DND-41 (cell line): Measurements from ENCODE around the gene TSPAN5.

Source experiments
- ATAC-seq: fragments of 200-7000 bp; cut with Tn5 transposase; 3 replicates; pipeline ENCODE4 v1.9.1; 2021; ENCODE audit warnings: low read depth; ENCODE audit not compliant: insufficient read depth
- DNase-seq: peaks from one replicate; pipeline ENCODE4 v3.0.0-alpha.2; 2020
- H2AFZ ChIP-seq: 2 replicates; pipeline ENCODE4 v1.6.0; 2012; ENCODE audit warnings: low read depth, low read length
- H3K27ac ChIP-seq: 2 replicates; pipeline ENCODE4 v1.5.1; 2012; ENCODE audit warnings: low read length, inconsistent platforms
- H3K27me3 ChIP-seq: fragments of 200-600 bp; sonication (generic); 2 replicates; pipeline ENCODE4 v1.6.0; 2012; ENCODE audit warnings: low read length, mild to moderate bottlenecking, inconsistent platforms; ENCODE audit not compliant: insufficient read depth, poor library complexity
- H3K36me3 ChIP-seq: 2 replicates; pipeline ENCODE4 v1.5.1; 2012; ENCODE audit warnings: low read length, inconsistent platforms; ENCODE audit not compliant: insufficient read depth
- H3K4me1 ChIP-seq: 2 replicates; pipeline ENCODE4 v1.5.1; 2012; ENCODE audit warnings: mild to moderate bottlenecking, low read length; ENCODE audit not compliant: insufficient read depth
- H3K4me2 ChIP-seq: 2 replicates; pipeline ENCODE4 v1.6.0; 2012; ENCODE audit warnings: mild to moderate bottlenecking, moderate library complexity, low read length, inconsistent platforms; ENCODE audit not compliant: insufficient read depth
- H3K4me3 ChIP-seq, 2 experiments: fragments of 200-600 bp in 1 of 2; shearing (Covaris generic) in 1 of 2; 2 replicates each; pipeline ENCODE4 v1.5.1; 2012 to 2016; ENCODE audit warnings: inconsistent platforms in 2 of 2, low read length in 2 of 2, mild to moderate bottlenecking in 2 of 2, low read depth in 1 of 2, moderate library complexity in 1 of 2
- H3K79me2 ChIP-seq: 2 replicates; pipeline ENCODE4 v1.6.0; 2012; ENCODE audit warnings: low read length, inconsistent platforms; ENCODE audit not compliant: insufficient read depth
- H3K9ac ChIP-seq: 2 replicates; pipeline ENCODE4 v1.6.0; 2012; ENCODE audit warnings: low read depth, mild to moderate bottlenecking, inconsistent platforms, low read length, moderate library complexity
- H3K9me3 ChIP-seq: 2 replicates; pipeline ENCODE4 v1.5.1; 2012; ENCODE audit warnings: low read length, moderate library complexity, mild to moderate bottlenecking, inconsistent platforms; ENCODE audit not compliant: insufficient read depth, severe bottlenecking
- H4K20me1 ChIP-seq: 2 replicates; pipeline ENCODE4 v1.6.0; 2012; ENCODE audit warnings: low read length; ENCODE audit not compliant: insufficient read depth
- CTCF ChIP-seq: IDR thresholded peaks from 2 replicates; pipeline ENCODE4 v1.5.1; 2012; ENCODE audit warnings: borderline replicate concordance, low read length, moderate library complexity, mild to moderate bottlenecking; ENCODE audit not compliant: poor library complexity, severe bottlenecking; ENCODE audit errors: extremely low read depth
- EZH2 ChIP-seq: IDR thresholded peaks from 3 replicates; pipeline ENCODE4 v1.6.1; 2012; ENCODE audit warnings: borderline replicate concordance, low read depth, mild to moderate bottlenecking, moderate library complexity, low read length, inconsistent platforms; ENCODE audit not compliant: severe bottlenecking

TSPAN5 gene

GRCh38 chr4:98584265-98584664 lies 74.1 kb downstream of the TSPAN5 start:
- no peak overlapping the region for H3K4me2 ChIP-seq
- no peaks in the 10 kb centered on the region for H3K79me2 ChIP-seq

GRCh38 chr4:98583265-98583664 lies 75.1 kb downstream of the TSPAN5 start:
- H3K36me3 ChIP-seq: no peaks in the 10 kb centered on the region
- no peaks in the 10 kb centered on the region for H4K20me1 ChIP-seq
- no peaks in the 10 kb centered on the region for H3K27me3 ChIP-seq
- H3K9me3 ChIP-seq: no peaks in the 10 kb centered on the region
- H3K4me1 ChIP-seq: no peaks in the 10 kb centered on the region
- H2AFZ ChIP-seq: no peak overlapping the region
- H3K4me3 ChIP-seq: no peak overlapping the region
- no peaks in the 10 kb centered on the region for H3K79me2 ChIP-seq
- DNase-seq (no peak), ATAC-seq (no peak)
- H3K27ac ChIP-seq: no peak overlapping the region
- no peak overlapping the region for H3K9ac ChIP-seq
- no peak overlapping the region for H3K4me2 ChIP-seq
- TF ChIP-seq EZH2 (no peak), CTCF (no peak)

More at GRCh38 chr4:98584265-98584664, 74.1 kb downstream of the TSPAN5 start:
- Histone ChIP-seq H3K4me1 (no peaks in the 10 kb centered on the region), H3K9ac (no peak overlapping the region), H3K27me3 (no peaks in the 10 kb centered on the region), H3K4me3 (no peak overlapping the region), H3K9me3 (no peaks in the 10 kb centered on the region), H3K27ac (no peak overlapping the region), H3K36me3 (no peaks in the 10 kb centered on the region), H4K20me1 (no peaks in the 10 kb centered on the region), H2AFZ (no peak overlapping the region)
- TF ChIP-seq EZH2: no peak
- no peak for TF ChIP-seq CTCF
- DNase-seq (no peak), ATAC-seq (no peak)

GRCh38 chr4:98581126-98581525 lies 77.3 kb downstream of the TSPAN5 start:
- no peaks in the 10 kb centered on the region for H3K9me3 ChIP-seq
- H3K79me2 ChIP-seq: no peaks in the 10 kb centered on the region
- no peak overlapping the region for H3K27ac ChIP-seq
- DNase-seq: no peak
- no peak overlapping the region for H3K9ac ChIP-seq
- H4K20me1 ChIP-seq: no peaks in the 10 kb centered on the region
- H3K4me3 ChIP-seq: no peak overlapping the region
- no peak overlapping the region for H3K4me2 ChIP-seq
- TF ChIP-seq EZH2: no peak
- no peak for TF ChIP-seq CTCF
- no peak for ATAC-seq
- H2AFZ ChIP-seq: no peak overlapping the region
- no peaks in the 10 kb centered on the region for H3K4me1 ChIP-seq
- H3K36me3 ChIP-seq: no peaks in the 10 kb centered on the region
- no peaks in the 10 kb centered on the region for H3K27me3 ChIP-seq

GRCh38 chr4:98577956-98578355 lies 80.5 kb downstream of the TSPAN5 start:
- Histone ChIP-seq H3K4me2 (no peak overlapping the region), H3K79me2 (no peaks in the 10 kb centered on the region)

More at GRCh38 chr4:98577956-98578355, 80.5 kb downstream of the TSPAN5 start:
- H3K27me3 ChIP-seq: no peaks in the 10 kb centered on the region
- H3K9ac ChIP-seq: no peak overlapping the region
- no peak for DNase-seq
- no peak overlapping the region for H3K4me3 ChIP-seq
- H3K36me3 ChIP-seq: no peaks in the 10 kb centered on the region
- no peak overlapping the region for H2AFZ ChIP-seq
- no peaks in the 10 kb centered on the region for H4K20me1 ChIP-seq
- TF ChIP-seq EZH2: no peak
- no peak for TF ChIP-seq CTCF
- no peaks in the 10 kb centered on the region for H3K9me3 ChIP-seq
- no peaks in the 10 kb centered on the region for H3K4me1 ChIP-seq
- ATAC-seq: no peak
- no peak overlapping the region for H3K27ac ChIP-seq
